Skeletal muscle satellite cell (primary cell): ENCODE data around the gene HIPK1.

Source experiments
- H3K27me3 ChIP-seq: 2 replicates; pipeline ENCODE4 v1.7.0; 2013; ENCODE audit warnings: low read length; ENCODE audit not compliant: control insufficient read depth, insufficient read depth
- H3K36me3 ChIP-seq: 2 replicates; pipeline ENCODE4 v1.7.0; 2013; ENCODE audit warnings: mild to moderate bottlenecking, control low read depth, low read length; ENCODE audit not compliant: insufficient read depth
- H3K4me1 ChIP-seq: 2 replicates; pipeline ENCODE4 v1.7.0; 2013; ENCODE audit warnings: low read length; ENCODE audit not compliant: control insufficient read depth, insufficient read depth
- H3K4me2 ChIP-seq: 2 replicates; pipeline ENCODE4 v1.7.0; 2013; ENCODE audit warnings: mild to moderate bottlenecking, low read length
- H3K4me3 ChIP-seq: 2 replicates; pipeline ENCODE4 v1.7.0; 2013; ENCODE audit warnings: low read length
- H3K9ac ChIP-seq: 2 replicates; pipeline ENCODE4 v1.7.0; 2013; ENCODE audit warnings: mild to moderate bottlenecking, low read depth, low read length, moderate library complexity
- H3K9me3 ChIP-seq: replicated peaks from 2 replicates; pipeline ENCODE4 v1.7.0; 2013; ENCODE audit warnings: mild to moderate bottlenecking, control low read depth, low read length

HIPK1 gene

DNA sequence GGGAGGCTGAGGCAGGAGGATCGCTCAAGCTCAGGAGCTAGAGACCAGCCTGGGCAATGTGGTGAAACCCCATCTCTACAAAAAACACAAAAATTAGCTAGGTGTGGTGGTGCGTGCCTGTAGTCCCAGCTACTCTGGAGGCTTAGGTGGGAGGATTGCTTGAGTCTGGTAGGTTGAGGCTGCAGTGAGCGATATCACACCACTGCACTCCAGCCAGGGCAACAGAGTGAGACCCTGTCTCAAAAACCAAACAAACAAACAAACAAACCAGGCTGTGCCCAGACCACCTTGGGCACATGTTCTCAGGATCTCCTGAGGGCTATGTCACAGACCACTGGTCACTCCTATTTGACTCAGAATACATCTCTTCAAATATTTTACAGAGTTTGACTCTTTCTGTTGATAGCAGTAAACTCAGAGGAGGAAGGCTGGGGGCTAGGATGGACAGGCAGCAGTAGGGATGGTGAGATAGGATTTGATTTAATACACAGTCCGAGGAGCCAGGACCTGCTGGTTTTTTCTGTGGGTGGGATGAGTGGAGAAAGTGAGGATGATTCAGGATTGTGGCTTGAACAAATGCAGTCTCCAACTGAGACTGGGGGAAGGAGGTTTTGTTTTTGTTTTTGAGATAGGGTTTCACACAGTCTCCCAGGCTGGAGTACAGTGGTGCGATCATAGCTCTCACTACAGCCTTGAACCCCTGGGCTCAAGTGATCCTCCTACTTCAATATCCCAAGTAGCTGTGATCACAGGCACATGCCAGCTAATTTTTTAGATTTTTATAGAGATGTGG lies 96.7 kb downstream of the HIPK1 start:
- peak overlapping the region; percentile 57 for H3K4me2 ChIP-seq
- no peaks in the 10 kb centered on the region for H3K27me3 ChIP-seq
- no peaks in the 10 kb centered on the region for H3K36me3 ChIP-seq
- H3K9ac ChIP-seq, result peak overlapping the region; percentile 36
- H3K4me3 ChIP-seq, result no peak overlapping the region
- H3K9me3 ChIP-seq, result no peaks in the 10 kb centered on the region
- peaks cover 28% of the 10 kb centered on the region for H3K4me1 ChIP-seq

DNA sequence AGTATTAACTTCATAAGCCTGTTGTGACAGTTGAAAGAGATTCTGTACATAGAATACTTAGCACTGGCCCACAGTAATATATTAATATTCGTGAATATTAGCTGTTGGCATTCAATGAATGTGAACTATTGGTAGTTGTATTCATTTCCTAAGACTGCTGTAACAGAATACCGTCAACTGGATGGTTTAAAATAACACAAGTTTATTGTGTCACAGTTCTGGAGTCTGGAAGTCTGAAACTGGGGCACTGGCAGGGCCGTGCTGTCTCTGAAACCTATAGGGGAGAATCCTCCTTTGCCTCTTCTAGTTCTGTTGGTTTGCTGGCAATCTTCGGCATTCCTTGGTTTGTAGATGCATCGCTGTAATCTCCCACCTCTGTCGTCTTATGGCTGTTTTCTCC lies 97.7 kb downstream of the HIPK1 start:
- Histone ChIP-seq H3K4me1 (peaks cover 28% of the 10 kb centered on the region), H3K9me3 (no peaks in the 10 kb centered on the region), H3K27me3 (no peaks in the 10 kb centered on the region), H3K4me3 (no peak overlapping the region), H3K4me2 (peak overlapping the region; percentile 57), H3K9ac (peak overlapping the region; percentile 36), H3K36me3 (no peaks in the 10 kb centered on the region)
